ENCODE data around the gene TRIM9. TPM values are rescaled to one million over a fixed set of nuclear protein-coding genes. Genes with fewer than 3 reads are reported as not detected.

TRIM9 gene
- total RNA-seq, 1 donor from 2014 or later, result 19.7 TPM

DNA sequence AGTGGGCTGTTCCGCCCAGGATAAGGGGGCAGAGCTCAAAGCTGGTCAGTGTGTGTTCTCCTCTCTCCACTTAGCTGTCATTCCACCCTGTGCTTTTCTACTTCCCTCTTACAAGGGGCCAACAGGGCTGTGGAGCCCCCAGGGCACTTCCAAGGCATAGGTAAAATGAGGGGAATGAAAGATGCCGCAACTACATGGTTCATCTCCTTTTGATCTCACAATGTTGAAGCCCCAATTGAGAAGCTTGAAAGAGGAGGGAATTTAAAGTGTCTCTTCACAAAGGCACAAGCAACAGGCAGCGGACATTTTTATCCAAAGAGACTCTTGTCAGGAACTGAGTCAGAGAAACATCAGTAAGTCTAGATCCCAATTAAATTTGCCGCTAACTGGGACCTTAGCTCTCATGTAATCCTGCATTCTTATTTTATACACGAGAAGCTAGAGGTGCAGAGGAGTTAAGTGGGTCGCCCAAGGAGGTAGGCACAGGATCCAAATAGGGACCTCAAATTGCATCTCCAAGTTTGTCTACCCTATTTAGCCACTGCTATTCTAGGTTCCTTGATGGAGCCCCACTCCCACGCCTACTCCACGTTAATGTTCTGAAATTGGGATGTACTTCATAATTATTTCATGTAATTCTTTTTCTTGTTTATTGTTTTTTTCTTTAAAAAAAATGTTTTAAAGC is 20.1 kb downstream of the TRIM9 start:
- H3K27me3 Mint-ChIP-seq (ENCODE audit: low read depth), result no peaks in the 10 kb centered on the region
- H3K9me3 Mint-ChIP-seq, result peaks cover 11% of the 10 kb centered on the region
- H3K27ac Mint-ChIP-seq (ENCODE audit: unreplicated experiment), result no peak overlapping the region
- no peak for DNase-seq (ENCODE audit: low read depth, low spot score)
- TF ChIP-seq, protein P1, sequence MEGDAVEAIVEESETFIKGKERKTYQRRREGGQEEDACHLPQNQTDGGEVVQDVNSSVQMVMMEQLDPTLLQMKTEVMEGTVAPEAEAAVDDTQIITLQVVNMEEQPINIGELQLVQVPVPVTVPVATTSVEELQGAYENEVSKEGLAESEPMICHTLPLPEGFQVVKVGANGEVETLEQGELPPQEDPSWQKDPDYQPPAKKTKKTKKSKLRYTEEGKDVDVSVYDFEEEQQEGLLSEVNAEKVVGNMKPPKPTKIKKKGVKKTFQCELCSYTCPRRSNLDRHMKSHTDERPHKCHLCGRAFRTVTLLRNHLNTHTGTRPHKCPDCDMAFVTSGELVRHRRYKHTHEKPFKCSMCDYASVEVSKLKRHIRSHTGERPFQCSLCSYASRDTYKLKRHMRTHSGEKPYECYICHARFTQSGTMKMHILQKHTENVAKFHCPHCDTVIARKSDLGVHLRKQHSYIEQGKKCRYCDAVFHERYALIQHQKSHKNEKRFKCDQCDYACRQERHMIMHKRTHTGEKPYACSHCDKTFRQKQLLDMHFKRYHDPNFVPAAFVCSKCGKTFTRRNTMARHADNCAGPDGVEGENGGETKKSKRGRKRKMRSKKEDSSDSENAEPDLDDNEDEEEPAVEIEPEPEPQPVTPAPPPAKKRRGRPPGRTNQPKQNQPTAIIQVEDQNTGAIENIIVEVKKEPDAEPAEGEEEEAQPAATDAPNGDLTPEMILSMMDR (conservative IDR thresholded peaks at IDR 0.05), result no peak
- H3K4me3 Mint-ChIP-seq, result no peak overlapping the region
- peaks cover 9% of the 10 kb centered on the region for H3K36me3 Mint-ChIP-seq (ENCODE audit: low read depth)
- no peaks in the 10 kb centered on the region for H3K4me1 Mint-ChIP-seq

DNA sequence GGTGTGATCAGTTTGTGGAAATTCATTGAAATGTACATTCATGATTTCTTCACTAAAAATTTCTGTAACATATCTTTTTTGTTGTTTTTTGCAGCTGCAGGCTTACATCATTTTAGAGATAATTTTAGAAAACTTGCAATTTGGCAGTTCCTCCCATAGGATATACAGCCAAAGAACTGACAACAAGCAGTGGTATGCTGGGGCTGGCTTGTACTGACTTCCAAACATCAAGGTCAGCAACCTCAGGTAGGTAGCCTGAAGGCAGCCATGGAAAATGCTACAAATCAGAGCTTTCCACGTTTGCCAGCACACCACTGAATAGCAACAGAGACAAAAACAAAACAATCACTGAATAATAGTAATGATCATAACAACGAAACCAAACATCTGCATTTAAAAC is 21.2 kb downstream of the TRIM9 start:
- TF ChIP-seq, protein P1 (conservative IDR thresholded peaks at IDR 0.05), result no peak
- no peak overlapping the region for H3K4me3 Mint-ChIP-seq
- peaks cover 16% of the 10 kb centered on the region for H3K36me3 Mint-ChIP-seq (ENCODE audit: low read depth)
- peaks cover 11% of the 10 kb centered on the region for H3K9me3 Mint-ChIP-seq
- DNase-seq (ENCODE audit: low read depth, low spot score), result no peak
- H3K4me1 Mint-ChIP-seq, result no peaks in the 10 kb centered on the region
- H3K27ac Mint-ChIP-seq (ENCODE audit: unreplicated experiment), result no peak overlapping the region
- H3K27me3 Mint-ChIP-seq (ENCODE audit: low read depth), result no peaks in the 10 kb centered on the region

DNA sequence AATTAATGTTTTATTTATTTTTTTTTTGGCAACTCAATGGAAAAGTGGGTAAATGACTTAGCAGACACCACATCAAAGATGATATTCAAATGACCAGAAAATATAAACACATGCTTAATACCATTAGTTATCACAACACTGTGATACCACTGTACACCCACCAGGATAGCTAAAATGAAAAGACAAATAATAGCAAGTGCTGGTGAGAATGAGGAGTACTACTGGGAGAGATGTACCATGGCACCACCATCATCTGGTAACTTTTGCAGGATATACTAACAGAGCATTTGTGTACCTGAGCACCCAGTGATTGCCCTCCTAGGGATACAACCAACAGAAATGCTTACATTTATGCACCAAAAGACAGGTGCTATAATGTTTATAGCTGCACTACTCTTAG is 21.9 kb downstream of the TRIM9 start:
- H3K4me3 Mint-ChIP-seq, result no peak overlapping the region
- DNase-seq (ENCODE audit: low read depth, low spot score), result no peak
- peaks cover 11% of the 10 kb centered on the region for H3K9me3 Mint-ChIP-seq
- peaks cover 20% of the 10 kb centered on the region for H3K36me3 Mint-ChIP-seq (ENCODE audit: low read depth)
- TF ChIP-seq, protein P1 (conservative IDR thresholded peaks at IDR 0.05), result no peak
- no peaks in the 10 kb centered on the region for H3K27me3 Mint-ChIP-seq (ENCODE audit: low read depth)
- no peaks in the 10 kb centered on the region for H3K4me1 Mint-ChIP-seq
- H3K27ac Mint-ChIP-seq (ENCODE audit: unreplicated experiment), result no peak overlapping the region

DNA sequence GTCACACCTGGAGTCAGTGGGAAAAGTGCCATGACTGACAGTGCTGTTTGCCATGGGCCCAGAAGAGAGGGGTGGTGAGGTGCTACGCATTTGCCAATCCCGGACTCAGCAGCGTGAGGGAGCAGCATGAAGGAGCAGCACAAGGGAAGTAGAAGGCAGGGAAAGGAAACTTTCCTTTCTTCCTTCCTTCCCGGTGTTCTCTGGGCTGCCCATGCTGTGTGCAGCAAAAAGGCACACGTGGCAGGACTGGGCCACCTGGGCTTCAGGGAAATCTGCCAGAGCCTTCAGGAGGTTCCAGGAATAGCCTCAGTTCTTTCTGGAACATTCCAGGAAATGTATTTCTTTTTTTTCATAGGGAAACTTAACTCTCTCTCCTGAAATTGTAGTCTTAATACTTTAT is 23.0 kb downstream of the TRIM9 start:
- Mint-ChIP-seq H3K4me1 (peaks cover 7% of the 10 kb centered on the region), H3K27me3 (ENCODE audit: low read depth) (no peaks in the 10 kb centered on the region), H3K36me3 (ENCODE audit: low read depth) (peaks cover 26% of the 10 kb centered on the region), H3K27ac (ENCODE audit: unreplicated experiment) (no peak overlapping the region), H3K4me3 (no peak overlapping the region), H3K9me3 (peaks cover 13% of the 10 kb centered on the region)
- DNase-seq (ENCODE audit: low read depth, low spot score), result no peak
- TF ChIP-seq, protein P1 (conservative IDR thresholded peaks at IDR 0.05), result no peak

DNA sequence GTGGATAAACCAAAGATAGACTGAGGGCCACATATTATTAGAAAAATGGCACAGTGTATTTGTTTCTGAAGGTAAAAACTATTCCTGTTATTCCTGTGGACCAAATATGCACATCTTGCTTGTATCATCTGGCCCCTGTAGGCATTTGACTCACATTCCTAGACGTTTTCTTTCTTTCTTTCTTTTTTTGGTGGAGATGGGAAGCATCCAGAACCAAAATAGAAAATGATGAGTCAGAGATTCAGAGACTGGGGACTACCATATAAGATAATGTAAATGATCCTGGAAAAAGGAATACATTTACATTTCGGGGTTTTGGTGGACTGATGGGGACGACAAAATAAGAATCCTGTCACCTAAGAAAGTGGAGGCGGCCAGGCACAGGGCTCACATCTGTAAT is 24.2 kb downstream of the TRIM9 start:
- H3K4me1 Mint-ChIP-seq, result peaks cover 7% of the 10 kb centered on the region
- H3K27me3 Mint-ChIP-seq (ENCODE audit: low read depth), result no peaks in the 10 kb centered on the region
- H3K36me3 Mint-ChIP-seq (ENCODE audit: low read depth), result peaks cover 26% of the 10 kb centered on the region
- no peak overlapping the region for H3K27ac Mint-ChIP-seq (ENCODE audit: unreplicated experiment)
- no peak for DNase-seq (ENCODE audit: low read depth, low spot score)
- H3K4me3 Mint-ChIP-seq, result no peak overlapping the region
- H3K9me3 Mint-ChIP-seq, result peaks cover 13% of the 10 kb centered on the region
- TF ChIP-seq, protein P1 (conservative IDR thresholded peaks at IDR 0.05), result no peak
